ENCODE results near the gene FAM186B. TPM values are rescaled to one million over a fixed set of nuclear protein-coding genes. Genes with fewer than 3 reads are reported as not detected.

FAM186B gene
- total and polyA plus RNA-seq, 8 donors: 0.20 to 4.6 (median 3.0) TPM

- intact Hi-C loops (cut with DNase I): no loop called here
- DNase-seq (no peak), ATAC-seq (no peak)
- H3K36me3 ChIP-seq: peaks cover 0 to 12% of the 10 kb centered on the region in 2 donors
- H3K4me1 ChIP-seq: peaks cover 3 to 9% of the 10 kb centered on the region in 2 donors
- no peak overlapping the region for H3K27ac ChIP-seq
- no peak for TF ChIP-seq CTCF (IDR thresholded peaks at IDR 0.05)
- no peaks in the 10 kb centered on the region for H3K9me3 ChIP-seq
- H3K4me3 ChIP-seq: no peak overlapping the region
- no peaks in the 10 kb centered on the region for H3K27me3 ChIP-seq
These were observed 28.4 kb upstream of the FAM186B start for GRCh38 chr12:49633703-49634345.

- Histone ChIP-seq H3K27me3 (no peaks in the 10 kb centered on the region), H3K9me3 (no peaks in the 10 kb centered on the region), H3K27ac (no peak overlapping the region), H3K4me3 (no peak overlapping the region), H3K36me3 (peaks cover 0 to 12% of the 10 kb centered on the region in 2 donors), H3K4me1 (peaks cover 3 to 9% of the 10 kb centered on the region in 2 donors)
- ATAC-seq (no peak), DNase-seq (no peak)
- intact Hi-C loops (cut with DNase I): no loop called here
- no peak for TF ChIP-seq CTCF (IDR thresholded peaks at IDR 0.05)
These were observed 27.7 kb upstream of the FAM186B start for GRCh38 chr12:49632986-49633702.

GRCh38 chr12:49632401-49632800 lies 27.0 kb upstream of the FAM186B start:
- no peaks in the 10 kb centered on the region for H3K27me3 ChIP-seq
- peaks cover 0 to 12% of the 10 kb centered on the region in 2 donors for H3K36me3 ChIP-seq
- intact Hi-C loops (cut with DNase I): no loop called here
- no peak for TF ChIP-seq CTCF (IDR thresholded peaks at IDR 0.05)
- H3K9me3 ChIP-seq: no peaks in the 10 kb centered on the region
- H3K27ac ChIP-seq: no peak overlapping the region
- no peak overlapping the region for H3K4me3 ChIP-seq
- H3K4me1 ChIP-seq: peaks cover 0 to 5% of the 10 kb centered on the region in 2 donors
- no peak for ATAC-seq
- no peak for DNase-seq

GRCh38 chr12:49631336-49631907 lies 26.0 kb upstream of the FAM186B start:
- Histone ChIP-seq H3K9me3 (no peaks in the 10 kb centered on the region), H3K4me3 (no peak overlapping the region), H3K4me1 (no peaks in the 10 kb centered on the region), H3K27ac (no peak overlapping the region), H3K36me3 (peaks cover 0 to 12% of the 10 kb centered on the region in 2 donors), H3K27me3 (no peaks in the 10 kb centered on the region)
- TF ChIP-seq CTCF (IDR thresholded peaks at IDR 0.05): no peak
- ATAC-seq (no peak), DNase-seq (no peak)
- intact Hi-C loops (cut with DNase I): no loop called here

- no peak for DNase-seq
- peaks cover 0 to 13% of the 10 kb centered on the region in 2 donors for H3K4me1 ChIP-seq
- no peak overlapping the region for H3K27ac ChIP-seq
- no peak for ATAC-seq
- no peak overlapping the region for H3K4me3 ChIP-seq
- intact Hi-C loops (cut with DNase I): no loop called here
- no peak for TF ChIP-seq CTCF (IDR thresholded peaks at IDR 0.05)
- no peaks in the 10 kb centered on the region for H3K27me3 ChIP-seq
- H3K9me3 ChIP-seq: no peaks in the 10 kb centered on the region
- peaks cover 0 to 5% of the 10 kb centered on the region in 2 donors for H3K36me3 ChIP-seq
These were observed 22.4 kb upstream of the FAM186B start for GRCh38 chr12:49627752-49628360.

Measured in left lung (tissue), 10 donors.